ENCODE data around the gene RTEL1. TPM values are rescaled to one million over a fixed set of nuclear protein-coding genes. Genes with fewer than 3 reads are reported as not detected.

RTEL1 gene
- total RNA-seq, 2 experiments from 2014 or later: 53.3 to 58.9 TPM

DNA sequence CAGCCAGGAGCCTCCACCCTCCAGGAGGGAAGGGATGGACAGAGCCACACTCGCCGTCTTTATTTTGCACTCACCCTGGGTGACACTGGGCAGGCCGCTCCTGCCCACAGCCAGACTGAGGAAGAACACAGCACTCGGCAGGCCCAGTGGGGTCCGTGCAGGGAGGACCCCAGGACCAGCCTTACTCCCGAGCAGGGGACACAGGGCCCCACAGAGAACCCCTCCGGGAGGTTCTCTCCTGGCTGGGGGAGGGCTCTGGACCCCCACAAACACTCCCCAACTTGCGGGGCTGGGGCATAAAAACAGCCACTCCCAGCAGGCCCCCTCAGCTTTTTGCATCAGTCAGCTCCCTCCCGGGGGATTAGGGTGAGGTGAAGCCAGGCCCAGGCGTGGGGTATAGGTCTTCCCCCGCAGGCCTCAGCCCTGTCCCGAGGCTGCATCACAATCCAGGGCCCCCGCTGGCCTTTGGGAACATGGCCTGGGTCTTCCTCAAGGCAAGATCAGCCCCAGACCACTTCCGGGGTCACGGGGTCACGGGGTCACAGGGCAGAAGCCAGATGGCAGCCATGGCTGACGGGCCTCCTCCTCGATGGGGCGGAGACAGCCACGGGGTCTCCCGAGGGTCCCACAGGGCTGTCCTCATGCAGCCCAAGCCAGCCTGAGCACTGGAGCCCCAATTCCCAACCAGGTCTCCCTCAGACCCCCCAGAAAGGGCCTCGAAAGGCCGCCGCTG, 41.5 kb downstream of the RTEL1 start:
- no peaks in the 10 kb centered on the region for H3K9me3 Mint-ChIP-seq
- H3K27ac Mint-ChIP-seq: no peak overlapping the region
- no peak overlapping the region for H3K4me3 Mint-ChIP-seq
- CTCF ChIA-PET: interaction anchor here (1.0 to 1.7 kb wide), 3 partner anchors 15 to 96 kb away, joined by 3 to 5 read pairs (median 4); no protein-coding TSS in a partner anchor
- POLR2A ChIA-PET: no interaction called here
- DNase-seq: no peak
- H3K27me3 Mint-ChIP-seq: no peaks in the 10 kb centered on the region
- H3K4me1 Mint-ChIP-seq: peaks cover 9% of the 10 kb centered on the region
- peaks cover 2% of the 10 kb centered on the region for H3K36me3 Mint-ChIP-seq (ENCODE audit: low read depth)

DNA sequence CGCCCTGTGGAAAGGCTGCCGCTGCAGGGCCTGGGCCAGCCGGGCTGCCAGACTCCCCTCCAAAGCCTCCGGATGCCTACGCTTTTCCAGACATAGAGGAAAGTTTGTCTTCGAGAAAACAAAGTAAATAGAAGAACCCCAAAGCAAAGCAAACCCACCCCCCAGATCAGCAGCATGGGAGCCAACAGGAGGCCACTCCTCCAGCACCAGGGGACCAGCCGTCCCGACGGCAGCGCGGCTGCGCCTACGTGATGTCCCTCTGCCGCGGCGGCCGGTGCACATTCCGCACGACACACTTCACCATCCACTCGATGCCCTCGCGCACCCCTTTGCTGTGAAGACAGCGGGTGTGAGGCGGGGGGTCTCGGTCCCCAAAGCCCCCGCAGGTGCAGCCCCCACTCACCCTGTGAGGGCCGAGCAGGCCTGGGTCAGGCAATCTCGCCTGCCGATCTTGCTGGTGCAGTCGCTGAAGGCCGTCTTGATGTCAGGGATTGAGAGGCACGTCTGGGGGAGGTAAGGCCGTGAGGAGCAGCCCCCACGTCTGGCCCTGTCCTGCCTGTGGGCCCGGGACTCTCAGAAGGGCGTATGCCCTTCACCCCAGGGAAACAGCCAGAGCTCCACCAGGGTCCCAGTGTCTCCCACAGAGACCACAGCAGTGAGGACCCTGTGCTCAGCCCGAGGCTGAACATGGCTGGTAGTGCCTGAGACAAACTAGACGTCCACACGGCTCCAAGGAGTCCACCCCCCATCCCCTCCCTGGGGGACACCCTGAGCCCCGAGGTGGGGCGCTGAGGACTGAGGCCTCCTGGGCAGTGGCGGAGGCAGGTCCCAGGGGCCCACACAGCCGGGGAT, 42.3 kb downstream of the RTEL1 start:
- POLR2A ChIA-PET: no interaction called here
- CTCF ChIA-PET: no interaction called here
- DNase-seq: no peak
- no peaks in the 10 kb centered on the region for H3K9me3 Mint-ChIP-seq
- no peak overlapping the region for H3K27ac Mint-ChIP-seq
- no peak overlapping the region for H3K4me3 Mint-ChIP-seq
- no peaks in the 10 kb centered on the region for H3K27me3 Mint-ChIP-seq
- peaks cover 8% of the 10 kb centered on the region for H3K36me3 Mint-ChIP-seq (ENCODE audit: low read depth)
- peaks cover 11% of the 10 kb centered on the region for H3K4me1 Mint-ChIP-seq

DNA sequence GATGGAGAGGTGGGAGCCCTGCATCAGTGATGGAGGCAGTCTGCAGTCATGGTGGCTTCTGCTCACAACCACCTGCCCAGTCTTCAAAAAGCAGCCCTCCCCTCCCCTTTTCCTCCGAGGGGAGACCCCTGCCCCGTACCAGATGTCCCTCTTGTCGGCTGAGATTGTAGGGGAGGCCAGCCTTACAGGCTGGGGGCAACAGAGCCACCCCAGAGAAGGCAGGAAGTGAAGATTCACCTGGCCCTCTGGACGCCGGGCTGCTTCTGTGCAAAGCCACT, 42.9 kb downstream of the RTEL1 start:
- Mint-ChIP-seq H3K36me3 (ENCODE audit: low read depth) (peaks cover 13% of the 10 kb centered on the region), H3K27ac (no peak overlapping the region), H3K4me3 (no peak overlapping the region), H3K27me3 (no peaks in the 10 kb centered on the region), H3K9me3 (no peaks in the 10 kb centered on the region), H3K4me1 (peaks cover 16% of the 10 kb centered on the region)
- DNase-seq: no peak
- ChIA-PET POLR2A (no interaction called here), CTCF (no interaction called here)

DNA sequence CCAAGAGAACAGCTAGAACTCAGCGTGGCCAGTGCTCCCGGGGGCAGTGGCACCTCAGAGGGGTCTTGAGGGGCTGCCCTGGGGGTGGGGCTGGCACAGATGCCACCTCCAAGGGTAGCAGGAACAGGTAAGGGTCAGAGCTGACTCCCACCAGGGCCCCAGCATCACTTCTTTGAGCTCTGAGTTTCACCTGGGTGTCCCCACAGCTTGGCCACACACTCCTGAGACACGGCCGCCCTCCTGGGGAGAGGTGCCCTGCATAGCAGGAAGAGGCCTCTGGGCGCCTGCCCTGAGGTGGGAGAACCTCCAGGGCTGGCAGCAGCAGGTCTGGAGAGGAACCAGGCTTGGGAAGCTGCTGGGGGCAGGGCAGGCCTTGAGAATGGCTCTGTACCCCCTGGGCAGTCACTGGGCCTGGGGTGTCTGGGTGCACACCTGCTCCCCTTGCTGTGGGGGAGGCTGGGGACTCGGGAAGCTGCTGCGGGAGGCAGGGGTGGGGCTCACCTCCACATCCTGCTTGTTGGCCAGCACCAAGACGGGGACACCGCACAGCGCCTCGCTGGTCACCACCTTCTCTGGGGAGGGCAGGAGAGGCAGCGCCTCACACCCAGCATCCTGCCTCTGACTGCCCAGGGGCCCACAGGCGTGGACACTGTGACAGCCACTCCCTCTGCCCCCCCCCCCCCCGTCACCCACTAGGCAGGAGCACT, 43.4 kb downstream of the RTEL1 start:
- no peak overlapping the region for H3K4me3 Mint-ChIP-seq
- no peak overlapping the region for H3K27ac Mint-ChIP-seq
- CTCF ChIA-PET: interaction anchor here (0.6 kb wide), 2 partner anchors 63 to 164 kb away, joined by 3 to 4 read pairs; partner anchors contain the start of gene PTK6
- DNase-seq: no peak
- H3K4me1 Mint-ChIP-seq: peaks cover 18% of the 10 kb centered on the region
- peaks cover 17% of the 10 kb centered on the region for H3K36me3 Mint-ChIP-seq (ENCODE audit: low read depth)
- no peaks in the 10 kb centered on the region for H3K9me3 Mint-ChIP-seq
- POLR2A ChIA-PET: no interaction called here
- H3K27me3 Mint-ChIP-seq: no peaks in the 10 kb centered on the region

DNA sequence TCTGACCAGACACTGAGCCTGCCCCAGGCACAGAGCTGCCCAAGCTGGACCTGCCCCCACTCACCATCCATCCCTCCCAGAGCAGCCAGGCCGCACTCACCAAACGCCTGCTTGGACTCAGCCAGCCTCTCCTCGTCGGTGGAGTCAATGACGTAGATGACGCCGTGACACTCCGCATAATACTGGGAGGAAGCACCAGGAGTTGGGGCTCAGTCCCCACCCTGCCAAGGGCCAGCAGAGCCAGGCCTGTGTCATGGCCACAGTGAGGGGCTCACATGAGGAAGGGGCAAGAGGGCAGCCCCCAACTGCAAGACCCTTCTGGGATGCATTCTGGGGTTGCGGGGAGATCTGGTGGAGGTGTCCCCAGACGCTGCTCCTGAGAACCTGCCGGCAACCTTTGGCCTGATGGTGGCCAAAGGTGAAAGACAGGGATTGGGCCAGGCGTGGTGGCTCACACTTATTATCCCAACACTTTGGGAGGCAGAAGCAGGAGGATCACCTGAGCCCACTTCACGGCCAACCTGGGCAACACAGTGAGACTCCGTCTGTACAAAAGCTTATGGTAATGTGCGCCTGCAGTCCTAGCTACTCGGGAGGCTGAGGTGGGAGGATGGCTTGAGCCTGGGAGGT, 44.0 kb downstream of the RTEL1 start:
- ChIA-PET CTCF (interaction anchor here (0.6 to 1.3 kb wide), 3 partner anchors 62 to 165 kb away, joined by 3 to 4 read pairs (median 3); partner anchors contain the start of gene PTK6), POLR2A (no interaction called here)
- Mint-ChIP-seq H3K9me3 (no peaks in the 10 kb centered on the region), H3K27ac (no peak overlapping the region), H3K36me3 (ENCODE audit: low read depth) (peaks cover 23% of the 10 kb centered on the region), H3K4me1 (peaks cover 22% of the 10 kb centered on the region), H3K27me3 (no peaks in the 10 kb centered on the region), H3K4me3 (no peak overlapping the region)
- DNase-seq: no peak

DNA sequence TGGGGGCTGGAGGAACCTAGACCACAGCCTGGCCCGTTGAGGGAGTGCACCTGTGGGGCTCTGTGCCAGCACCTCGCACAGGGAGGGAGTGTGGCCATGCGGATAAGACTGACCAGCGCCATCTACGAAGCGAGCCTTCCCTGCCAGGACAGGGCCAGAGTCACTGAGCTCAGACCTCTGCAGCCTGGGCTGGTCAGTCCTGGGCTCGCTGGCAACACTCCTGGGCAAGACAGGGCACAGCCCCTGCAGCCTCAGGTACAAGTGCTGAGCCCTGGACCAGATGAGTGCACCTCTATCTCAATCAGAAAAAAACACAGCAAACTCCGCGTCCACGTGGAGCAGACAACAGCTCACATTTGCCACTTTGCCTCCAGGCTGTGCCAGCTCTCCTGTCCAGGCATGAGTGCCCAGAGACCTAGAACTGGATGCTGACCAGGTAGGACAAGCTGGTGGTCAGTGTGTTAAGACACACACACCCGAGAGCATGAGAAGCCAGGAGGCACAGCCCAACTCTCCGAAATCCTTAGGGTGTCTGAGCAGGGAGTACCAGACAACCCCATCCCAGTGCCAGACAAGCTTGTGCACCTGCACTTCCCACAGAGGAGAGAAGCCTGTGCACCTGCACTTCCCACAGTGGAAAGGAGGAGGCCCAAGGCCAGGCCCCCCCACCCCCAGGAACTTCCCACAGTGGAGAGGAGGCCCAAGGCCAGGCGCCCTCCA, 44.8 kb downstream of the RTEL1 start:
- no peak overlapping the region for H3K4me3 Mint-ChIP-seq
- no peak for DNase-seq
- ChIA-PET CTCF (interaction anchor here (1.3 kb wide), 1 partner anchor 81 kb away, joined by 3 read pairs; no protein-coding TSS in a partner anchor), POLR2A (no interaction called here)
- peaks cover 23% of the 10 kb centered on the region for H3K36me3 Mint-ChIP-seq (ENCODE audit: low read depth)
- peaks cover 19% of the 10 kb centered on the region for H3K4me1 Mint-ChIP-seq
- H3K27ac Mint-ChIP-seq: no peak overlapping the region
- H3K27me3 Mint-ChIP-seq: no peaks in the 10 kb centered on the region
- no peaks in the 10 kb centered on the region for H3K9me3 Mint-ChIP-seq

DNA sequence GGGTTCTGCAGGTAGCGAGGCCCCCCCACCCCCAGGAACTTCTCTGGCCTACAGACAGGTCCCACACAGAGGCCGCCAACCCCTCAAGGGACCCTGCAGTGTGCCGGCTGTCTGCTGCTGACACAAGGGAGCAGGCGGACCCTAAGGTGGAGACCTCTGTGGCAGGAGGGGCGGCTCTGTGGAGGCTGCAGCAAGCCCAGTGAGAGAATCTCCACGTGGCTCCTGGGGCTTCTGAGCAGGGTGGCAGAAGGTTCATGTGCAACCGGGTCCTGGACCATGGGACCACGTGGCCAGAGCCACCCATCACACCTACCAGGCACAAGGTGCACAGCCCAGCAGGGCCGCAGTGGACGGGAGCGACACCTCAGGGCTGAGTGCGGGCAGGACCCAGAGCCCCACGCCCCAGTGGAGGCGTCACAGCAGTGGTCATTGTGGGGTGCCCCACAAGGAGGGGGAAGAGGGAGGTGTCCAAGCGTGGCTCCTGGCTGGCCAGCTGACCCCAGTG, 45.4 kb downstream of the RTEL1 start:
- no peak for DNase-seq
- Mint-ChIP-seq H3K9me3 (no peaks in the 10 kb centered on the region), H3K36me3 (ENCODE audit: low read depth) (peaks cover 26% of the 10 kb centered on the region), H3K4me1 (peaks cover 21% of the 10 kb centered on the region), H3K4me3 (no peak overlapping the region), H3K27ac (no peak overlapping the region), H3K27me3 (no peaks in the 10 kb centered on the region)
- POLR2A ChIA-PET: interaction anchor here (0.6 kb wide), 1 partner anchor 25 kb away, joined by 5 read pairs; no protein-coding TSS in a partner anchor
- CTCF ChIA-PET: interaction anchor here (1.3 kb wide), 1 partner anchor 81 kb away, joined by 3 read pairs; no protein-coding TSS in a partner anchor

DNA sequence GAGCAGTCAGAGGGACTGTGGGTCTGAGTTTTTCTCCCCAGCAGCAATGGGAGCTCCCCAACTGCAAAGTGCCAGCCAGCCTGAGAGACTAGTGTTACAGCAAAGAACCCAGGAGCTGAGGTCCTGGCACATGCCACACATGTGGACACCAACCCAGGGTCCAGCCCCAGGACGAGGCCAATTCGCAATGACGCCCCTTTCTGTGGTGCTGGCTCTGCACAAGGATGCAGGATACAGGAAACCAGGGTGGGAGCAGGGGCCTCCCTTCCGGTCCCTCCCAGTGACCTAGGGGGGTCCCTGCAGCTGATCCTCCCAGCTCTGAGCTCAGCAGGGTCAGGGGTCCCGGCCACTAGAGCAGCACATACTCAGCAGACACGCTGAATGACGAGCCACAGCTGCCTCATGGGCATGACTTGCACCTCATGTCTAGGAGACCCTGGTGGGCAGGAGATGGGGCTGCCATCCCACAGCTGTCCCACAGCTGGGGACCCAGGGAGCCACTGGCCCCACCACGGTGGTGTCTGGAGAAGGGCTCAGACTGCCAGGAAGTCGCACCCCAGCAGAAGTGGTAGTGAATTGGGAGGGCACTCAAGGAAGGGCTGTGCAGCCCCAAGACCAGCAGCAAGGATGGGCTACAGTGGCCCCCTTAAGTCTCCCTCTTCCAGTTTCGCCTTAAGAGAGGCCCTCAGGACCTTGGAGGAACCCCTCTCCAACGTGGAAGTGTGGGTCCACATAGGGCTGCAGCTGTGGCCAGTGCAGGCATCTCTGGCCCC, 46.0 kb downstream of the RTEL1 start:
- H3K27me3 Mint-ChIP-seq: no peaks in the 10 kb centered on the region
- peaks cover 27% of the 10 kb centered on the region for H3K4me1 Mint-ChIP-seq
- no peaks in the 10 kb centered on the region for H3K9me3 Mint-ChIP-seq
- no peak for DNase-seq
- POLR2A ChIA-PET: interaction anchor here (0.6 kb wide), 1 partner anchor 24 kb away, joined by 5 read pairs; no protein-coding TSS in a partner anchor
- peaks cover 32% of the 10 kb centered on the region for H3K36me3 Mint-ChIP-seq (ENCODE audit: low read depth)
- H3K27ac Mint-ChIP-seq: no peak overlapping the region
- no peak overlapping the region for H3K4me3 Mint-ChIP-seq
- CTCF ChIA-PET: no interaction called here

DNA sequence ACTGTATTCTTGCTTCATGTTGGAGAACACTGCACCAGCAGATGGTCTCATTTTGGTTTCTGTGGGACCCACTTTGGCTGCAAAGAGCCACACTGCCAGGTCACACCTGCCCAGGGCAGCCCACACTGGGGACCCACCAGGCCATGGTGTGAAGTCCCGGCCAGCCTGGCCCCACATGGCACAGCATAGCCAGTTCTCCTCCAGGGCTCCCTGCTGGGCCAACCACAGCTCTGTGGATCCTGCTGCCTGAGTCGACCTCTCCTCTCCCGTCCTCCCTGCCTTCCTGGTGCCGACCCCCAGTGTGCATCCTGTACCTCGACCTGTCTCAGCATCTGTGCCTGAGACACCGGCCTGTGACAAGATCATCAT, 46.6 kb downstream of the RTEL1 start:
- Mint-ChIP-seq H3K36me3 (ENCODE audit: low read depth) (peaks cover 37% of the 10 kb centered on the region), H3K4me3 (no peak overlapping the region), H3K4me1 (peaks cover 30% of the 10 kb centered on the region), H3K9me3 (no peaks in the 10 kb centered on the region), H3K27me3 (no peaks in the 10 kb centered on the region), H3K27ac (no peak overlapping the region)
- DNase-seq: no peak
- ChIA-PET CTCF (no interaction called here), POLR2A (no interaction called here)

DNA sequence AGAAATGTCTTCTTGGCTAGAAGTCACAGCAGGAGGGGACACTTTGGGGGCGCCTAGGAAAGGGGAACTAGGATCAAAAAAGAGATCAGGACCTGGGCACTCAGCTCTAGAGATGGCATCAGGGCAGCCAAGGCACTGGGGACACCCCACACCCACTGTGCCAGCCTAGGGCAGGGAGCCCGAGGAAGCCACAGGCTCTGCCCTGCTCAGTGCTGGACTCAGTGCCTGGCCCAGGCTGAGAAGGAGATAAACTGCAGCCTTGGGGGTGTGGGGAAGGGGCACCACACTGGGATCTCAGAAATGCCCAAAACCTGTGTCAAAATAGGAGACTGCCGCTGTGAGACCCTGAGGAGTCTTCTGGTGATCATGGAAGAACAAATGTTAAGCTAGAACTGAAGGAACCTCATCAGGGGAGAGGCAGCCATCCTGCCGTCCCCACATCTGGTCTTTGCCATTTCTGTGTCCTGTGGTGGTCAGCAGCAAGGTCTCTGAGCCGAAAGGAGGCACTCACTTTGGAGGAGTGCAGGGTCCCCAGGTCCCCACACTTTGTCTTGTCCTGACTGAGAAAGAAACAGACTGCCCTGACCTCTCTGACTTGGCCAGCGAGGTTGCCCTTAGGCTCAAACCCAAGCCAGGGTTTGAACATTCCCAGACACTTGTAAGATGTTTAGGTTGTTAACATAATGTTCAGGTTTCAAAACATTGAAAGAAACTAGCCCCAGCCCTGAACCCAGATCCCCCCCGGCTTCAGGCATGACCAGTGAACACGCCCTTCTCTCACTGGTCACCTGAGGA, 47.3 kb downstream of the RTEL1 start:
- H3K4me3 Mint-ChIP-seq: peak overlapping the region; percentile 16

More for the DNA sequence above, 47.3 kb downstream of the RTEL1 start:
- POLR2A ChIA-PET: no interaction called here
- Mint-ChIP-seq H3K27ac (no peak overlapping the region), H3K27me3 (no peaks in the 10 kb centered on the region), H3K4me1 (peaks cover 36% of the 10 kb centered on the region), H3K9me3 (no peaks in the 10 kb centered on the region), H3K36me3 (ENCODE audit: low read depth) (peaks cover 41% of the 10 kb centered on the region)
- CTCF ChIA-PET: interaction anchor here (2.6 to 3.4 kb wide), 2 partner anchors 8 to 160 kb away, joined by 15 to 20 read pairs; partner anchors contain the start of gene TPD52L2
- no peak for DNase-seq
